ENCODE results near the gene TTC33.

- no peak for TF ChIP-seq EZH2 (IDR thresholded peaks at IDR 0.05)
- no peak for TF ChIP-seq POLR2AphosphoS5 (IDR thresholded peaks at IDR 0.05; ENCODE audit: borderline replicate concordance, low read depth, low read length)
These were observed 103.1 kb downstream of the TTC33 start for GRCh38 chr5:40652441-40653220.

Data from SK-N-MC (cell line).